Measurements from ENCODE around the gene ZBP1.

DNA sequence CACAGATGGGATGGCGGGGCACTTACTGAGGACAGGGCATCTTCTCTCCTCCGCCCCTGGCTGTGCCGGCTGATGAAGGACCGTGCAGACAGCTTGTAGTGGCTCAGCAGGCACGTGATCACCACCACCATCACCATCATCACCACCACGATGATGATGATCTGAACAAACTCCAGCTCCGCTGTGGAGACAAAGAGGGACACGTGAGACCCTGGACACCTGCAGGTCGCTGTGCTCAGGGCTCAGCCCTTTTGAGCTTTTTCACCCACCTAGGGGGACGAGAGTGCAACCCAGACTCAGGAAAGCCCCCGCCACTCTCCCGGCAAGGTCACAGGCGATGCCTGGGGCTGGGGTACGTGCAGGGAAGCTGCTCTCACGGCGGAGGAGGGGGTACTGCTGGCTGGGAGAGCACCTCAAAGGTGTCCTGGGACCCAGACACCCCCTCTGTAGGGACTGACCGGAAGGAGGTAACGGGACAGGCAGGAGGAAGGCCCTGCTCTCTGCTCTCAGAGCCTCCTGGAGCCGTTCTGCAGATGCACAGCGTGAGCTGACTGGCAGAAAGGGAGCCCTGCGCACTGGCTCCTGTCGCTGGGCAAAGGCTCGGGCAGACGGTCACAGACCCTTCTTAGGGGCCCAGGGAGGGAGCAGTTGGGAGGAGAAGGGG, 39.4 kb upstream of the ZBP1 start:
- TF ChIP-seq, protein P1, sequence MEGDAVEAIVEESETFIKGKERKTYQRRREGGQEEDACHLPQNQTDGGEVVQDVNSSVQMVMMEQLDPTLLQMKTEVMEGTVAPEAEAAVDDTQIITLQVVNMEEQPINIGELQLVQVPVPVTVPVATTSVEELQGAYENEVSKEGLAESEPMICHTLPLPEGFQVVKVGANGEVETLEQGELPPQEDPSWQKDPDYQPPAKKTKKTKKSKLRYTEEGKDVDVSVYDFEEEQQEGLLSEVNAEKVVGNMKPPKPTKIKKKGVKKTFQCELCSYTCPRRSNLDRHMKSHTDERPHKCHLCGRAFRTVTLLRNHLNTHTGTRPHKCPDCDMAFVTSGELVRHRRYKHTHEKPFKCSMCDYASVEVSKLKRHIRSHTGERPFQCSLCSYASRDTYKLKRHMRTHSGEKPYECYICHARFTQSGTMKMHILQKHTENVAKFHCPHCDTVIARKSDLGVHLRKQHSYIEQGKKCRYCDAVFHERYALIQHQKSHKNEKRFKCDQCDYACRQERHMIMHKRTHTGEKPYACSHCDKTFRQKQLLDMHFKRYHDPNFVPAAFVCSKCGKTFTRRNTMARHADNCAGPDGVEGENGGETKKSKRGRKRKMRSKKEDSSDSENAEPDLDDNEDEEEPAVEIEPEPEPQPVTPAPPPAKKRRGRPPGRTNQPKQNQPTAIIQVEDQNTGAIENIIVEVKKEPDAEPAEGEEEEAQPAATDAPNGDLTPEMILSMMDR (conservative IDR thresholded peaks at IDR 0.05; ENCODE audit: low read depth, low read length) = no peak
- TF ChIP-seq EZH2 (IDR thresholded peaks at IDR 0.05; ENCODE audit: low read length, unreplicated experiment) (no peak), EZH2phosphoT487 (IDR thresholded peaks at IDR 0.05; ENCODE audit: borderline replicate concordance, low read length) (no peak)
